ENCODE data around the gene NFIA. TPM values are rescaled to one million over a fixed set of nuclear protein-coding genes. Genes with fewer than 3 reads are reported as not detected.

NFIA gene
- total RNA-seq, 1 experiment from 2014 or later: 12.7 TPM

DNA sequence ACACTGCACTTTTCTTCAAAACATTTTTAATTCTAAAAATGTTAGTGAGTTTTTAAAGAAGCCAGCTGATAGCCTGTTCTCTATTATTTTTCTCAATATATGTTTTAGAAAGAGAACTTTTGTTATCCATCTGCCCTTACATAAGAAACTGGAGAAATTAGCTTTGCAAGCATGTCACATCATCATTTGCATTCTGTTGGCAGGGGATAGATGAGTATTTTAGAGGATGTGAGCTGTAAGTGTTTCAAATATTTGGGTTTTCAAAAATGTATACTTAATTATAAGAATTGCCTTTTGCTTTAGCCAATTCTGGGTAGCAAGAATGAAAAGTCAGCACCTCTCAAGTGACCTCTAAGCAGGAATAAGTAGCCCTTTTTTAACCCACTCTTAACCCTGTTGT is 7.4 kb downstream of the NFIA start:
- Histone ChIP-seq H3K79me2 (ENCODE audit: low read length) (peaks cover 78% of the 10 kb centered on the region), H4K20me1 (ENCODE audit: low read length) (no peaks in the 10 kb centered on the region), H2AFZ (ENCODE audit: low read length) (no peak overlapping the region), H3K4me2 (ENCODE audit: low read length) (no peak overlapping the region), H3F3A (ENCODE audit: low read length, unreplicated experiment) (no peaks in the 10 kb centered on the region), H3K27ac (ENCODE audit: low read length) (no peak overlapping the region), H3K9me2 (replicated peaks; ENCODE audit: low read length) (no peaks in the 10 kb centered on the region), H3K36me3 (ENCODE audit: low read depth, low read length) (peaks cover 4% of the 10 kb centered on the region), H3K9ac (ENCODE audit: low read length) (no peak overlapping the region), H3K27me3 (ENCODE audit: low read length) (no peaks in the 10 kb centered on the region), H3K4me3 (ENCODE audit: low read length) (no peak overlapping the region), H3K4me1 (ENCODE audit: insufficient read depth, low read length) (peaks cover 27% of the 10 kb centered on the region), H3K9me3 (ENCODE audit: low read length) (no peaks in the 10 kb centered on the region)
- ATAC-seq: no peak
- intact Hi-C loops (cut with micrococcal nuclease): loop anchor here (10.0 kb wide), 1 partner anchor 125 kb away; no protein-coding TSS in a partner anchor
- DNase-seq: no peak
- CTCF ChIA-PET: no interaction called here
- no peak for TF ChIP-seq EZH2 (IDR thresholded peaks at IDR 0.05; ENCODE audit: low read length, unreplicated experiment)
- TF ChIP-seq, protein P1, sequence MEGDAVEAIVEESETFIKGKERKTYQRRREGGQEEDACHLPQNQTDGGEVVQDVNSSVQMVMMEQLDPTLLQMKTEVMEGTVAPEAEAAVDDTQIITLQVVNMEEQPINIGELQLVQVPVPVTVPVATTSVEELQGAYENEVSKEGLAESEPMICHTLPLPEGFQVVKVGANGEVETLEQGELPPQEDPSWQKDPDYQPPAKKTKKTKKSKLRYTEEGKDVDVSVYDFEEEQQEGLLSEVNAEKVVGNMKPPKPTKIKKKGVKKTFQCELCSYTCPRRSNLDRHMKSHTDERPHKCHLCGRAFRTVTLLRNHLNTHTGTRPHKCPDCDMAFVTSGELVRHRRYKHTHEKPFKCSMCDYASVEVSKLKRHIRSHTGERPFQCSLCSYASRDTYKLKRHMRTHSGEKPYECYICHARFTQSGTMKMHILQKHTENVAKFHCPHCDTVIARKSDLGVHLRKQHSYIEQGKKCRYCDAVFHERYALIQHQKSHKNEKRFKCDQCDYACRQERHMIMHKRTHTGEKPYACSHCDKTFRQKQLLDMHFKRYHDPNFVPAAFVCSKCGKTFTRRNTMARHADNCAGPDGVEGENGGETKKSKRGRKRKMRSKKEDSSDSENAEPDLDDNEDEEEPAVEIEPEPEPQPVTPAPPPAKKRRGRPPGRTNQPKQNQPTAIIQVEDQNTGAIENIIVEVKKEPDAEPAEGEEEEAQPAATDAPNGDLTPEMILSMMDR (conservative IDR thresholded peaks at IDR 0.05; ENCODE audit: low read depth, low read length): no peak
- TF ChIP-seq EZH2phosphoT487 (IDR thresholded peaks at IDR 0.05; ENCODE audit: borderline replicate concordance, low read length): no peak
- POLR2A ChIA-PET (ENCODE audit: unreplicated experiment): no interaction called here
- no TSS peak for BruUV-seq (replicated peaks)

DNA sequence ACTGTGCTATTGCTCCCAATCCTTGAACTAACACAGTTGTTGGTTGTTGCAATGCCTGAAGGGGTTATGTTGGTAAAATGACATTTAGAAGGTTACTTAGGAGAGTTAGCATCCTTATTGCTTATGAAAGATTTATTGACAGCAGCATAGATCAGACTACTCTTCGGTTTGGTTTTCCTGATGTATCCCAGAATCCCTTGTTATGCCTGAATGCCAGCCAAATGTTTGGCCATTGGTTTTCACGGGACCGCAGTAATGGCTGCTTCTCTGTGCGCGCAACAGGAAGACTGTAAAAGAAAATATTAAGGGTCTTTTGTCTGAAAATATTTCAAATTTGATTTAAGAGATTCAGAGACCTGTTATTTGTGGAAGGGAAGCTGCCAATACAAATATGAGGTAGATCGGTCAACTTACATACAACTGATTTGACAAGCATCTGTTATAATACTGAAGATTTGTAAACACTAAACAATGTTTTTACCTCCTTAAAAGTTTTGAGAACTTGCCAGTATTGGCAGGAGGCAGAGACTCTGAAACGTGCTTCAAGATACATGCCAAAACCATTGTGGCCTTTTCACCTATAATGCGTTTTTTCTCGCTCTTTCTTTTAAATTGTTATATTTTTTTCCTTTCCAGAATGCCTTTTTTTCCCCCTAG is 8.3 kb downstream of the NFIA start:
- Histone ChIP-seq H3K27me3 (ENCODE audit: low read length) (no peaks in the 10 kb centered on the region), H3K4me3 (ENCODE audit: low read length) (no peak overlapping the region), H4K20me1 (ENCODE audit: low read length) (no peaks in the 10 kb centered on the region), H3K4me2 (ENCODE audit: low read length) (no peak overlapping the region), H3K9ac (ENCODE audit: low read length) (no peak overlapping the region), H3K9me3 (ENCODE audit: low read length) (no peaks in the 10 kb centered on the region), H2AFZ (ENCODE audit: low read length) (no peak overlapping the region), H3K36me3 (ENCODE audit: low read depth, low read length) (peaks cover 4% of the 10 kb centered on the region), H3F3A (ENCODE audit: low read length, unreplicated experiment) (no peaks in the 10 kb centered on the region), H3K79me2 (ENCODE audit: low read length) (peaks cover 77% of the 10 kb centered on the region), H3K4me1 (ENCODE audit: insufficient read depth, low read length) (peaks cover 17% of the 10 kb centered on the region), H3K9me2 (replicated peaks; ENCODE audit: low read length) (no peaks in the 10 kb centered on the region), H3K27ac (ENCODE audit: low read length) (no peak overlapping the region)
- ChIA-PET POLR2A (ENCODE audit: unreplicated experiment) (no interaction called here), CTCF (no interaction called here)
- TF ChIP-seq, protein P1 (conservative IDR thresholded peaks at IDR 0.05; ENCODE audit: low read depth, low read length): no peak
- TF ChIP-seq EZH2 (IDR thresholded peaks at IDR 0.05; ENCODE audit: low read length, unreplicated experiment) (no peak), EZH2phosphoT487 (IDR thresholded peaks at IDR 0.05; ENCODE audit: borderline replicate concordance, low read length) (no peak)
- BruUV-seq (replicated peaks): no TSS peak
- intact Hi-C loops (cut with micrococcal nuclease): no loop called here
- no peak for DNase-seq
- ATAC-seq: no peak

DNA sequence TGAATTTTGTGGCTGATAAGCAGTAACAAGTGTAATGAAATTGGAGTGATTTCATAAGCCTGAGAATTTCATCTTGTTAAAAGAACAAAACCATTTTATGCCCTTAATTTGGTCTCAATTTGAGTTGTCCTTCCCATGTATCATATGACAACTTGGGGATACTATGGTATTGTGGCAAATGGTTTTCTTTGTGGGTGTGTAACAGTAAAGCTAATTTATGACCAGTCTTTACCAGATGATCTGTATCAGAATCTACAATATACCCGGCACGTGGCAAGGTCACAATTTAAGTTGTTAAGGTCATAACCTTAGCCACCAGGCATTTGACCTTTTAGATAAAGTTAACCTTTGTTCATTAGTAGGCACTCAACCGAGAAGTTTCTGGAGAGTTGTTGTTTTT is 9.1 kb downstream of the NFIA start:
- intact Hi-C loops (cut with micrococcal nuclease): no loop called here
- H3K36me3 ChIP-seq (ENCODE audit: low read depth, low read length): peaks cover 4% of the 10 kb centered on the region
- no peak for DNase-seq
- no peaks in the 10 kb centered on the region for H4K20me1 ChIP-seq (ENCODE audit: low read length)
- H3K27ac ChIP-seq (ENCODE audit: low read length): no peak overlapping the region
- no peaks in the 10 kb centered on the region for H3K27me3 ChIP-seq (ENCODE audit: low read length)
- peaks cover 69% of the 10 kb centered on the region for H3K79me2 ChIP-seq (ENCODE audit: low read length)
- TF ChIP-seq EZH2phosphoT487 (IDR thresholded peaks at IDR 0.05; ENCODE audit: borderline replicate concordance, low read length) (no peak), EZH2 (IDR thresholded peaks at IDR 0.05; ENCODE audit: low read length, unreplicated experiment) (no peak)
- TF ChIP-seq, protein P1 (conservative IDR thresholded peaks at IDR 0.05; ENCODE audit: low read depth, low read length): no peak
- CTCF ChIA-PET: no interaction called here
- H3K4me2 ChIP-seq (ENCODE audit: low read length): no peak overlapping the region
- ATAC-seq: no peak
- POLR2A ChIA-PET (ENCODE audit: unreplicated experiment): no interaction called here
- peaks cover 10% of the 10 kb centered on the region for H3K4me1 ChIP-seq (ENCODE audit: insufficient read depth, low read length)
- H3K9me3 ChIP-seq (ENCODE audit: low read length): no peaks in the 10 kb centered on the region
- H3K4me3 ChIP-seq (ENCODE audit: low read length): no peak overlapping the region
- H3F3A ChIP-seq (ENCODE audit: low read length, unreplicated experiment): no peaks in the 10 kb centered on the region
- BruUV-seq (replicated peaks): no TSS peak
- no peaks in the 10 kb centered on the region for H3K9me2 ChIP-seq (replicated peaks; ENCODE audit: low read length)
- no peak overlapping the region for H3K9ac ChIP-seq (ENCODE audit: low read length)
- H2AFZ ChIP-seq (ENCODE audit: low read length): no peak overlapping the region

All from PC-3 (cell line).